Right lobe of liver (tissue), 6 donors: ENCODE results near the gene HOOK2. TPM values are rescaled to one million over a fixed set of nuclear protein-coding genes. Genes with fewer than 3 reads are reported as not detected.
A peak's percentile ranks its signal among the peaks of the same experiment; 100 is the strongest.

Experiments
- ATAC-seq, 4 donors: fragments of 200-7000 bp; cut with Tn5 transposase; one replicate each; pipeline ENCODE4 v1.9.1; 2020; ENCODE audit warnings: mild to moderate bottlenecking in 4 of 4, moderate library complexity in 4 of 4
- DNase-seq, 3 donors: peaks; one replicate each; pipeline ENCODE4 v3.0.0-alpha.2; 2020
- H3K27ac ChIP-seq, 3 donors: fragments of 200-600 bp; one replicate each; pipeline ENCODE4 v1.8.0; 2022
- H3K27me3 ChIP-seq, 2 donors: fragments of 200-600 bp; one replicate each; pipeline ENCODE4 v1.8.0; 2022
- H3K36me3 ChIP-seq, 4 donors: fragments of 200-600 bp; sonication (generic) in 1 of 4; one replicate each; pipeline versions ENCODE4 v1.5.1 to v1.8.0; 2017 to 2022; ENCODE audit warnings: control low read depth in 1 of 4
- H3K4me1 ChIP-seq, 4 donors: fragments of 200-600 bp; sonication (generic) in 1 of 4; one replicate each; pipeline versions ENCODE4 v1.5.1 to v1.8.0; 2017 to 2022; ENCODE audit warnings: control low read depth in 1 of 4
- H3K4me3 ChIP-seq, 3 donors: fragments of 200-600 bp; one replicate each; pipeline ENCODE4 v1.8.0; 2022
- H3K9me3 ChIP-seq, 4 donors: fragments of 200-600 bp; sonication (generic) in 1 of 4; one replicate each; pipeline versions ENCODE4 v1.5.1 to v1.8.0; 2017 to 2022; ENCODE audit warnings: control low read depth in 1 of 4
- CTCF ChIP-seq, 4 donors: fragments of 200-600 bp in 3 of 4; fragments of 450-650 bp in 1 of 4; IDR thresholded peaks; one replicate each; pipeline versions ENCODE4 v1.5.1 to v1.8.0; 2016 to 2022; ENCODE audit warnings: antibody characterized with exemption in 4 of 4, mild to moderate bottlenecking in 2 of 4
- POLR2A ChIP-seq: fragments of 450-650 bp; IDR thresholded peaks from one replicate; pipeline ENCODE4 v1.6.1; 2017; ENCODE audit warnings: antibody characterized with exemption, mild to moderate bottlenecking
- WGBS: methylation state at CpG from one replicate; pipeline ENCODE4 v1.1.6; 2018; ENCODE audit warnings: low coverage, low lambda C conversion rate; ENCODE audit not compliant: insufficient coverage; ENCODE audit errors: missing lambda C conversion rate; 5-methylcytosine and 5-hydroxymethylcytosine counted together
- intact Hi-C, 2 donors: fragments of 100-400 bp; cut with DNase I; formaldehyde crosslinking; loops; one replicate each; pipeline versions ENCODE4 v1.11.2 to v1.14.1; 2022
- total RNA-seq, 6 experiments: library from RNA; depleted of rRNA in 2 of 6; stranded (reverse); fragments of >200 nt in 2 of 6; fragmentation: NEBNext Ultra II Directional in 3 of 6; extraction: Animal tissue kit (Norgen Biotek cat#: 25700) in 3 of 6; gene quantifications; one replicate each; pipeline versions ENCODE4 v1.1.0 to v1.2.4, GENCODE V29; 2016 to 2023
- donor health status: DM: no; HTN: yes; CAD: no.
- donor health status: DM: no; HTN: no; CAD: no.
- donor health status: DM: no; HTN: no; CAD: no.
- donor health status: DM: no; HTN: yes; CAD: no.
- donor health status: DM: no; HTN: yes; CAD: no.

HOOK2 gene
- total RNA-seq, 6 experiments from 2014 or later: 16.6 to 34.5 (median 17.6) TPM

DNA sequence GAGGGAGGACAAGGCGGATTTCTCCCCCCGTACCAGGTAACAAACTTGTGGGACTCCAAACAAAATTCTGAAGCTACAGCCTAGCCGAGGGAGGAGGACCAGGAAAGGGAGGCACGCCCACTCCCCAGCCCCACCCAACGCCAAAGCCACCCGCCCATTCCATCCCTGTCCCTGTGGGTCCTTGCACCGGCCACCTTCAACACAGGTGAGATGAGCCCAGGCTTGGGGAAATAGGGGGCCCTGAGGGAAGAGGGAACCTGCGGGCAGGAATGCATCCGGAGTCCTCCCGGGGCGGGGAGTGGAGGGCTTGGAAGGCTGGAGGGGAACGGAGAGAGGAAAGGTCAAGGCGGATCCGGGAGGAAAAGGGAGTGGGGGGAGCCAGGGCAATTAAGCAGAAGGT, 23.7 kb downstream of the HOOK2 start, which contains the start of gene BEST2:
TSS of gene BEST2 (plus strand) at position 157 of the 400 bp plus-strand sequence. CDS start 802 bp downstream, outside the sequence.
- TF ChIP-seq POLR2A (no peak), CTCF (IDR thresholded peaks at IDR 0.05) (no peak)
- ATAC-seq: no peak
- Histone ChIP-seq H3K27ac (no peak within 1 kb of the TSS), H3K9me3 (no peaks in the 10 kb centered on the region), H3K36me3 (peaks cover 0 to under 1% (median 0%) of the 10 kb centered on the region in 4 donors), H3K4me3 (no peak within 1 kb of the TSS), H3K27me3 (no peaks in the 10 kb centered on the region), H3K4me1 (no peaks in the 10 kb centered on the region)
- intact Hi-C loops: loop anchor here in 1 of 2 donors (10.0 kb wide), 1 partner anchor 47 kb away; no protein-coding TSS in a partner anchor
- DNase-seq: no peak
- WGBS: 40% methylated on average over 14 of the region's 14 CpGs

DNA sequence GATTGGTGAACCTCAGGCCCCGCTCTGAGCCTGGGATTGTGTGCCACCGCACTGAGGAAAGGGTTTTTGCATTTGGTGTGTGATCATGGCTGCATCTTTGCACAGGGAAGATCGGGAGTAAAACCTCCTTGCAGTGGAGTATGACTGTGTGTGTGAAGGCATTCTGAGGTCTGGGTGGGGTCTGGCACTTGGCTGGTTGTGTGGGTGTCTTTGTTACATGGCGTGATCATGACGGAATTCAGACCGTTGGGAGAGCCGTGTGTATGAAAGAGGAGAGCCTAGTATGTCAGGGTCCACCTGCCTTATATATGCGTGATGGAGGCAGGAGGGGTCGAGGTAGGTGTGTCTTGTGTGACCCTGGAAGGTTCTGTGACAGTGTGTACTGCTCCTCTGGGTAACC, 24.5 kb downstream of the HOOK2 start:
- Histone ChIP-seq H3K4me1 (no peaks in the 10 kb centered on the region), H3K27me3 (no peaks in the 10 kb centered on the region), H3K4me3 (no peak overlapping the region), H3K9me3 (no peaks in the 10 kb centered on the region), H3K27ac (no peak overlapping the region), H3K36me3 (peaks cover 0 to 9% (median 0%) of the 10 kb centered on the region in 4 donors)
- no peak for TF ChIP-seq CTCF (IDR thresholded peaks at IDR 0.05)
- TF ChIP-seq POLR2A: no peak
- ATAC-seq: no peak
- DNase-seq: no peak
- intact Hi-C loops: loop anchor here in 1 of 2 donors (10.0 kb wide), 1 partner anchor 46 kb away; no protein-coding TSS in a partner anchor
- WGBS: 45% methylated on average over 7 of the region's 9 CpGs

- ATAC-seq (peak in 1 of 4 donors; percentile 4), DNase-seq (no peak)
- H3K4me1 ChIP-seq: no peaks in the 10 kb centered on the region
- no peaks in the 10 kb centered on the region for H3K27me3 ChIP-seq
- TF ChIP-seq POLR2A: no peak
- no peak for TF ChIP-seq CTCF (IDR thresholded peaks at IDR 0.05)
- no peaks in the 10 kb centered on the region for H3K9me3 ChIP-seq
- H3K27ac ChIP-seq: no peak overlapping the region
- intact Hi-C loops: loop anchor here in 1 of 2 donors (10.0 kb wide), 1 partner anchor 45 kb away; no protein-coding TSS in a partner anchor
- H3K4me3 ChIP-seq: no peak overlapping the region
- 15% methylated on average over 8 of the region's 24 CpGs for WGBS
- peaks cover 0 to 10% (median 0%) of the 10 kb centered on the region in 4 donors for H3K36me3 ChIP-seq
Measured at GRCh38 chr19:12749938-12750521, 25.3 kb downstream of the HOOK2 start.

DNA sequence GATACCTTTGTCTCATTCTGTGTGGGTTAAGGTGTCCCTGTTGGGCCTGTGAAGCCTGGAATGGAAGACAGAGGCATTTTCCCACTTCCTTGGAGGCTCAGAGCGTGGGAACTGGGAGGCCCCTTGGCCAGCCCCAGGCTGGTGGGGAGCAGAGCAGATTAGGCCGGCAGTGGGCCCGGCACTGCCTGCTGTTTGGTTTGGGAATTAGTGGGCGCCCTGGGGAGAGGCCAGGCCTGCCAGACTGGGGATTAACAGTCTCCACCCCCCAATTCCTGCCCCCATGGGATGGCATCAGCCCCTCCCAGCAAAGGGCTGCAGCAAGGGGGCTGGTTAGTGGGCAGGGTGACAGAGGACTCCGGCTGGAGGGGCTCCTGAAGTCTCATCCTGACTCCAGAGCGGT, 26.9 kb downstream of the HOOK2 start:
- Histone ChIP-seq H3K27me3 (no peaks in the 10 kb centered on the region), H3K4me1 (no peaks in the 10 kb centered on the region), H3K36me3 (peaks cover 0 to 10% (median 0%) of the 10 kb centered on the region in 4 donors), H3K27ac (no peak overlapping the region), H3K4me3 (no peak overlapping the region), H3K9me3 (no peaks in the 10 kb centered on the region)
- TF ChIP-seq CTCF (IDR thresholded peaks at IDR 0.05) (no peak), POLR2A (no peak)
- intact Hi-C loops: no loop called here
- no peak for DNase-seq
- no CpG with 5 or more reads among the region's 6 CpGs for WGBS
- ATAC-seq: no peak
